Hepatic stellate cell (primary cell): Measurements from ENCODE around the gene BIRC6.
A peak's percentile ranks its signal among the peaks of the same experiment; 100 is the strongest.
"Not testable (repeated sequence)": the region's sequence is repeated elsewhere in the genome, so short reads cannot be mapped to it uniquely, and the experiment has no call there.

ENCODE experiments used
- DNase-seq: peaks from one replicate; pipeline ENCODE4 v3.0.0; 2011; ENCODE audit warnings: low spot score

The BIRC6 gene, protein sequence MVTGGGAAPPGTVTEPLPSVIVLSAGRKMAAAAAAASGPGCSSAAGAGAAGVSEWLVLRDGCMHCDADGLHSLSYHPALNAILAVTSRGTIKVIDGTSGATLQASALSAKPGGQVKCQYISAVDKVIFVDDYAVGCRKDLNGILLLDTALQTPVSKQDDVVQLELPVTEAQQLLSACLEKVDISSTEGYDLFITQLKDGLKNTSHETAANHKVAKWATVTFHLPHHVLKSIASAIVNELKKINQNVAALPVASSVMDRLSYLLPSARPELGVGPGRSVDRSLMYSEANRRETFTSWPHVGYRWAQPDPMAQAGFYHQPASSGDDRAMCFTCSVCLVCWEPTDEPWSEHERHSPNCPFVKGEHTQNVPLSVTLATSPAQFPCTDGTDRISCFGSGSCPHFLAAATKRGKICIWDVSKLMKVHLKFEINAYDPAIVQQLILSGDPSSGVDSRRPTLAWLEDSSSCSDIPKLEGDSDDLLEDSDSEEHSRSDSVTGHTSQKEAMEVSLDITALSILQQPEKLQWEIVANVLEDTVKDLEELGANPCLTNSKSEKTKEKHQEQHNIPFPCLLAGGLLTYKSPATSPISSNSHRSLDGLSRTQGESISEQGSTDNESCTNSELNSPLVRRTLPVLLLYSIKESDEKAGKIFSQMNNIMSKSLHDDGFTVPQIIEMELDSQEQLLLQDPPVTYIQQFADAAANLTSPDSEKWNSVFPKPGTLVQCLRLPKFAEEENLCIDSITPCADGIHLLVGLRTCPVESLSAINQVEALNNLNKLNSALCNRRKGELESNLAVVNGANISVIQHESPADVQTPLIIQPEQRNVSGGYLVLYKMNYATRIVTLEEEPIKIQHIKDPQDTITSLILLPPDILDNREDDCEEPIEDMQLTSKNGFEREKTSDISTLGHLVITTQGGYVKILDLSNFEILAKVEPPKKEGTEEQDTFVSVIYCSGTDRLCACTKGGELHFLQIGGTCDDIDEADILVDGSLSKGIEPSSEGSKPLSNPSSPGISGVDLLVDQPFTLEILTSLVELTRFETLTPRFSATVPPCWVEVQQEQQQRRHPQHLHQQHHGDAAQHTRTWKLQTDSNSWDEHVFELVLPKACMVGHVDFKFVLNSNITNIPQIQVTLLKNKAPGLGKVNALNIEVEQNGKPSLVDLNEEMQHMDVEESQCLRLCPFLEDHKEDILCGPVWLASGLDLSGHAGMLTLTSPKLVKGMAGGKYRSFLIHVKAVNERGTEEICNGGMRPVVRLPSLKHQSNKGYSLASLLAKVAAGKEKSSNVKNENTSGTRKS (N-terminal part only)

DNA sequence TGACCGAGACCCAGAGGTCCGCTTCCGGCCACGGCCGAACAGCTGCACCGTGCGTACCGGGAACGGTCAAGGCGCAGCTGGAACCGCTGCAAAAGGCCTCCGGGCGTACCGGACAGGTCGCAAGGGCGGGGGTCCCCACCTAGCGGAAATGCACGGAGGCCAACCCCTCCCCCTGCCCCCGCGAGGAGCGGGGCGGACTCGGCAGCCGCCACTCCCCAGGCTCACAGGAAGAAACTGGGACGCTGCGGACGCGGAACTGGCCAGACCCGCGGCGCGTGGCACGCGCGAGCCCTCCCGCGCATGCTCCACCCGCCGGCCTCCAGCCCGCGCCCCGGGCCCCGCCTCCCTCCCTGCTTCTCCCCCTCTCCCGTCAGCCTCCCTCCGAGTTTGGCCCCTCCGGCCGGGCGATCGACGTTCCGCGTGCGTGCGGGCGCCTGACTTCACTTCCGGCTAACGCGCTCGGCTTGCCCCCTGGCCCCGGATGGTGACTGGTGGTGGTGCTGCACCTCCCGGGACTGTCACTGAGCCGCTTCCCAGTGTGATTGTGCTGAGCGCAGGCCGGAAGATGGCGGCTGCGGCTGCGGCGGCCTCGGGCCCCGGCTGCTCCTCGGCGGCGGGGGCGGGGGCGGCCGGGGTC is at the start of gene BIRC6:
Gene BIRC6 (plus strand): TSS at position 343 of the 637 bp plus-strand sequence. CDS start 139 bp downstream, at position 482.
- peak; percentile 98 for DNase-seq

GRCh38 chr2:32310577-32310976 is 46.2 kb upstream of the BIRC6 start:
- DNase-seq, result no peak

DNA sequence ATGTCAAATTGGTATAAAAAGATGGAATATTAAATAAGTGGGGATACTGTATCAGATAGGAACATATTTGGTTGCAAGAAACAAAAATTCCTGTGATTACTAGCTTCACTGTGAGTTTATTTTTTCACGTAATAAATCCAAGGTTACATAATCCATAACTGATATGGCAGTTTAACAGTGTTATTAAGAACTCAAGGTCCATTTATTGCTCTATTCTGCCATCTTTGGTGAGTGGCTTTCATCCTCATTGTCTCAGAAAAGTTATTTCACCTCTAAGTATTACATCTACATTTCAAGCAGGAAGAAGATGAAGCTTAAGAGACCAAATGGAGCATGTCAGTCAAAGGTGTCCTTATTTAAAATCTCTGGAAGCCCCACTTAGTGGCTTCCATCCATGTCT is 41.9 kb upstream of the BIRC6 start:
- DNase-seq, result no peak

- DNase-seq, result not testable (repeated sequence)
Measured at GRCh38 chr2:32328679-32329078, 28.1 kb upstream of the BIRC6 start.

DNA sequence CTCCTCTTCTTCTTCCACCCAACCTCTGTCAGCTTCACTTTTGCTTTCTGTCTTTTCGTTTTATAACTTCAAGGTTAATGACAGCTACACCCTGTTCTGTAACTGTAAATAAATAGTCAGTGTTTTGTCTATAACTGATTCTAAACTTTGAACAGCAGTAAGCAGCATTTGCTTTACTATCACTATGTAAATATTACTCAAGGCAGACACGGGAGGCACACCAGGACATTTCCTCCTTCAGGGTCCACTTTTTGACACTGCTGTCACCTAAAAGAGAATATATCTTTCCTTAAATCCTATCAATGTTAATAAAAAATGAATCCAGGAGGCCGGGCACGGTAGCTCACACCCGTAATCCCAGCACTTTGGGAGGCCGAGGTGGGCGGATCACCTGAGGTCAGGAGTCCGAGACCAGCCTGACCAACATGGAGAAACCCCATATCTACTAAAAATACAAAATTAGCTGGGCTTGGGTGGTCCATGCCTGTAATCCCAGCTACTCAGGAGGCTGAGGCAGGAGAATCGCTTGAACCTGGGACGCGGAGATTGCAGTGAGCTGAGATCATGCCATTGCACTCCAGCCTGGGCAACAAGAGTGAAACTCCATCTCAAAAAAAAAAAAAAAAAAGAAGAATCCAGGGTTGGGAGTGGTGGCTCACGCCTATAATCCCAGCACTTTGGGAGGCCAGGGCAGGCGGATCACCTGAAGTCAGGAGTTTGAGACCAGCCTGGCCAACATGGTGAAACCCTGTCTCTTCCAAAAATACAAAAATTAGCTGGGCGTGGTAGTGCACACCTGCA is 27.4 kb upstream of the BIRC6 start:
- DNase-seq, result not testable (repeated sequence)

GRCh38 chr2:32330136-32330535 is 26.7 kb upstream of the BIRC6 start:
- DNase-seq, result no peak

- DNase-seq, result no peak
Measured at GRCh38 chr2:32342801-32343200, 14.0 kb upstream of the BIRC6 start.

GRCh38 chr2:32350797-32351196 is 6.0 kb upstream of the BIRC6 start:
- not testable (repeated sequence) for DNase-seq

DNA sequence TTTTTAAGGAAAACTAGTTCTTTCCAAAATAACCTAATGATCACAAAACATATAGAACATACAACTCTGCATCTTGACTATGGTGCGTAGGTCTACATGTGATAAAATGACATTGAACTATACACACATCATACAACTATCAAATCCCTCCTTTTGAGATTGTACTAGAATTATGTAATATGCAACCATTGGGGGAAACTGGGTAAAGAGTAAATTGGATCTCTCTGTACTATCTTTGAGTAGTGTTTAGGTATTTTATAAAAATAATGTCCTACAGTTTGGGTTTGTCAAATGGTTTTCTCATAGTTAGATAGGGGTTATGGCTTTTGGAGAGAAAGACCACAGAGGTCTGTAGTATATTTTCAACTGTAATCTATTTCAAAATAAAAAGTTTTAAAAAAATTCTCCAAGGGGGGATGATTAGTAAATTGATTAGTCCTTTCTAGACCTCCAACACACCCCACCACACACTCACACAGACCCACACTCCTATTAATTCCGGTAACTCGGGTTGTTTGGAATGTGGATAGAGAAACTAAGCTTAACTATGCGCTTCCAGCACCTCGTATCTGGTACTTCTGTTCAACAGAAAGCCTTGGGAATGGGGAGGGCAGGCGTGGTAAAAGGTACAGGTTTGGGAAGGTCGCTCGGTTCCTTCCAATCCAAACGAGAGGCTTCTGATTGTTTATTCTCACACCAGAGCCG is 695 bp upstream of the BIRC6 start:
- no peak for DNase-seq

GRCh38 chr2:32357318-32358110 is 691 bp downstream of the BIRC6 start:
- DNase-seq, result peak; percentile 46

- no peak for DNase-seq
Measured at GRCh38 chr2:32358111-32358482, 1.3 kb downstream of the BIRC6 start.

- DNase-seq, result no peak
Measured at GRCh38 chr2:32360416-32360815, 3.6 kb downstream of the BIRC6 start.

DNA sequence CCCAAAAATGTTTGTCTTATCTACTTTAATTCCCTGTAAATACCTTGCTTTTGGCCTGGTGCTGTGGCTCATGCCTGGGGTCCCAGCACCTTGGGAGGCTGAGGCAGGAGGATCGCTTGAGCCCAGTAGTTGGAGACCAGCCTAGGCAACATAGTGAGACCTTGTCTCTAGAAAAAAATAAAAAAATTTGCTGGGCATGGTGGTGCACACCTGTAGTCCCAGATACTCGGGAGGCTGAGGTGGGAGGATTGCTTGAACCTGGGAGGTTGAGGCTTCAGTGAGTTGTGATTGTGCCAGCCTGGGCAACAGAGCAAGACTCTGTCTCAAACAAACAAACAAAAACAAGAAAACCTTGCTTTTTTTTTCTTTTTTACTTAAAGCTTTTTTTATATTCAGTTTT is 6.2 kb downstream of the BIRC6 start:
- DNase-seq, result not testable (repeated sequence)

DNA sequence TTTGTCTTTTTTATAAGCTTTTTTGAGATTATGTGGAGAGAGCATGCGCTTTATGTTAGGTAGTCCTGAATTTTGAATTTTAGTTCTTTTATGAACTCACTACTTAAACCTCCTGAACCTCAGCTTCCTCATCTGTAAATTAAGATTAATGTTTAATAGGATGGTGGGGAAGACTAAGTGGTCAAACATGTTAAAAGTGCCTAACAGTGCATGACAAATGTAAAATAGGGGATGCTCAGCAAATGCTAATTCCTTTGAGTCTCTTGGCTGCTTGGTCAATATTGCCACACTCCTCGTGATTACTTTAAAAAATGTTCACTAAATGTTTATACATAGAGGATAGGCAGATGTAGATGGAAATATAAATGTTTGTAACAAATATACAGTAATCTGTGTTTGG is 6.8 kb downstream of the BIRC6 start:
- no peak for DNase-seq

GRCh38 chr2:32364290-32364689 is 7.5 kb downstream of the BIRC6 start:
- DNase-seq, result not testable (repeated sequence)

DNA sequence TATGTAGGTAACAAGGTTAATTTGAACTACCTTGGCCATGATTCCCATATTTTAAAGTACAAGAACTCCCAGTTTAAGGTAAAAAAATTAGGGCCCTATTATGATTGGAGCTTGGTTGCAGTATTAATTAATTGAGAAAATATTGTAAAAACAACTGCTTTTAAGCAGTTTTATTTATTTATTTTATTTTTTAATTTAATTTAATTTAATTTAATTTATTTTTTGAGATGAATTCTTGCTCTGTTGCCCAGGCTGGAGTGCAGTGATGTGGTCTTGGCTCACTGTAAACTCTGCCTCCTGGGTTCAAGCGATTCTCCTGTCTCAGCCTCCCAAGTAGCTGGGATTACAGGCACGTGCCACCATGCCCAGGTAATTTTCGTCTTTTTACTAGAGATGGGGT is 8.9 kb downstream of the BIRC6 start:
- not testable (repeated sequence) for DNase-seq

GRCh38 chr2:32366595-32366994 is 9.8 kb downstream of the BIRC6 start:
- no peak for DNase-seq

DNA sequence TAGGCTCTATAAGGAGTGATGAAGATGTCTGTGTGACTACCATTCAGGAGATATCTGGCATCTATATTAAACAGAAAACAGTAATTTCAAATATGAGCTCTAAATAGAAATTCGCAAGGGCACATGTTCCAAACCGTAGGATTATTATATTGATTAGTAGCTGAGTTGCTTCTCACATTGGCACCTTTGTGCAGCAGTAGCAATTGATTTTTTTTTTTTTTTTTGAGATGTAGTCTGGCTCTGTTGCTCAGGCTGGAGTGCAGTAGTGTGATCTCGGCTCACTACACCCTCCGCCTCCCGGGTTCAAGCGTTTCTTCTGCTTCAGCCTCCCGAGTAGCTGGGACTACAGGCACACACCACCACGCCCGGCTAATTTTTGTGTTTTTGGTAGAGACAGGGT is 12.4 kb downstream of the BIRC6 start:
- no peak for DNase-seq

- DNase-seq, result not testable (repeated sequence)
Measured at GRCh38 chr2:32370942-32371341, 14.1 kb downstream of the BIRC6 start.
